IMR-90 (cell line): Measurements from ENCODE around the gene TEX53. TPM values are rescaled to one million over a fixed set of nuclear protein-coding genes. Genes with fewer than 3 reads are reported as not detected.

Source experiments
- ATAC-seq: fragments of 200-7000 bp; cut with Tn5 transposase; 2 replicates; pipeline ENCODE4 v1.9.1; 2020; ENCODE audit warnings: low read depth, mild to moderate bottlenecking, moderate library complexity
- BruUV-seq: library from RNA; stranded (reverse); fragments of 400-500 nt; replicated peaks from 2 replicates; lab custom pipeline; 2021; lab: Mats Ljungman, UMichigan
- CTCF ChIA-PET: fragments of 300-600 bp; formaldehyde crosslinking; extraction: SDS; loops from one replicate; lab custom pipeline; 2021; ENCODE audit warnings: antibody characterized with exemption; lab: Yijun Ruan, JAX
- POLR2A ChIA-PET: fragments of 300-600 bp; sonication (Branson Sonifier 250); formaldehyde crosslinking; loops from one replicate; lab custom pipeline; 2022; ENCODE audit warnings: antibody characterized with exemption; ENCODE audit not compliant: unreplicated experiment; lab: Charles Lee
- DNase-seq: peaks from one replicate; pipeline ENCODE4 v3.0.0; 2013
- H2AFZ ChIP-seq: replicated peaks from 2 replicates; pipeline ENCODE3; 2013; ENCODE audit warnings: low read length, mild to moderate bottlenecking; ENCODE audit not compliant: poor library complexity
- H2AK5ac ChIP-seq: 2 replicates; pipeline ENCODE4 v1.6.1; 2013; ENCODE audit warnings: low read depth, low read length, inconsistent platforms
- H2AK9ac ChIP-seq: replicated peaks from 2 replicates; pipeline ENCODE3; 2013; ENCODE audit warnings: mild to moderate bottlenecking, low read depth, low read length, moderate library complexity; ENCODE audit not compliant: poor library complexity
- H2BK120ac ChIP-seq: 2 replicates; pipeline ENCODE4 v1.6.1; 2013; ENCODE audit warnings: low read depth, low read length, inconsistent platforms
- H2BK15ac ChIP-seq: 3 replicates; pipeline ENCODE4 v1.6.1; 2013; ENCODE audit warnings: low read depth, low read length, inconsistent platforms
- H2BK20ac ChIP-seq: 2 replicates; pipeline ENCODE4 v1.6.1; 2013; ENCODE audit warnings: low read depth, mild to moderate bottlenecking, inconsistent platforms, low read length, moderate library complexity
- H2BK5ac ChIP-seq: 2 replicates; pipeline ENCODE4 v1.6.1; 2013; ENCODE audit warnings: mild to moderate bottlenecking, low read depth, low read length, inconsistent platforms; ENCODE audit not compliant: poor library complexity, severe bottlenecking
- H3K14ac ChIP-seq: replicated peaks from 2 replicates; pipeline ENCODE4 v1.6.1; 2013; ENCODE audit warnings: low read depth, low read length, inconsistent platforms
- H3K18ac ChIP-seq: 2 replicates; pipeline ENCODE4 v1.6.1; 2013; ENCODE audit warnings: low read depth, low read length, control low read depth
- H3K23ac ChIP-seq: 2 replicates; pipeline ENCODE4 v1.6.1; 2013; ENCODE audit warnings: low read depth, low read length, inconsistent platforms
- H3K27ac ChIP-seq: 2 replicates; pipeline ENCODE4 v1.5.1; 2013; ENCODE audit warnings: mild to moderate bottlenecking, control low read depth, low read length; ENCODE audit not compliant: insufficient read depth
- H3K27me3 ChIP-seq: 2 replicates; pipeline ENCODE4 v1.6.1; 2013; ENCODE audit warnings: low read length; ENCODE audit not compliant: control insufficient read depth, insufficient read depth
- H3K36me3 ChIP-seq: 2 replicates; pipeline ENCODE4 v1.6.1; 2013; ENCODE audit warnings: low read length, mixed read lengths; ENCODE audit not compliant: control insufficient read depth, insufficient read depth
- H3K4ac ChIP-seq: 2 replicates; pipeline ENCODE4 v1.6.1; 2013; ENCODE audit warnings: low read depth, low read length, inconsistent platforms
- H3K4me1 ChIP-seq: 2 replicates; pipeline ENCODE4 v1.6.1; 2013; ENCODE audit warnings: low read length, mixed read lengths; ENCODE audit not compliant: control insufficient read depth, insufficient read depth
- H3K4me2 ChIP-seq: 2 replicates; pipeline ENCODE4 v1.6.1; 2013; ENCODE audit warnings: low read depth, mild to moderate bottlenecking, control low read depth, low read length, moderate library complexity
- H3K4me3 ChIP-seq: 2 replicates; pipeline ENCODE4 v1.5.1; 2013; ENCODE audit warnings: low read depth, mild to moderate bottlenecking, control low read depth, low read length, moderate library complexity; ENCODE audit not compliant: insufficient read depth
- H3K56ac ChIP-seq: 2 replicates; pipeline ENCODE4 v1.6.1; 2013; ENCODE audit warnings: low read length, inconsistent platforms; ENCODE audit not compliant: insufficient read depth; ENCODE audit errors: extremely low read depth
- H3K79me1 ChIP-seq, 2 experiments: 2 replicates each; pipeline ENCODE4 v1.6.1; 2013; ENCODE audit warnings: low read length in 2 of 2, inconsistent platforms in 1 of 2, low read depth in 1 of 2
- H3K9ac ChIP-seq: 2 replicates; pipeline ENCODE4 v1.6.1; 2013; ENCODE audit warnings: low read depth, low read length, control low read depth
- H3K9me1 ChIP-seq: 2 replicates; pipeline ENCODE4 v1.6.1; 2013; ENCODE audit warnings: low read length, inconsistent platforms; ENCODE audit not compliant: insufficient read depth
- H3K9me3 ChIP-seq: 2 replicates; pipeline ENCODE4 v1.6.1; 2013; ENCODE audit warnings: low read length; ENCODE audit not compliant: control insufficient read depth, insufficient read depth
- H4K20me1 ChIP-seq: 2 replicates; pipeline ENCODE4 v1.6.1; 2013; ENCODE audit warnings: low read length, inconsistent platforms; ENCODE audit not compliant: insufficient read depth
- H4K5ac ChIP-seq: 2 replicates; pipeline ENCODE4 v1.6.1; 2013; ENCODE audit warnings: mild to moderate bottlenecking, low read depth, low read length, control low read depth
- H4K8ac ChIP-seq, 2 experiments: 2 replicates each; pipeline ENCODE4 v1.6.1; 2013; ENCODE audit warnings: low read depth in 2 of 2, low read length in 2 of 2, control low read depth in 1 of 2, inconsistent platforms in 1 of 2
- H4K91ac ChIP-seq: 2 replicates; pipeline ENCODE4 v1.6.1; 2013; ENCODE audit warnings: low read depth, low read length, inconsistent platforms; ENCODE audit not compliant: insufficient read depth
- BHLHE40 ChIP-seq: fragments of 150-350 bp; IDR thresholded peaks from 2 replicates; pipeline ENCODE4 v1.6.1; 2016; ENCODE audit warnings: mild to moderate bottlenecking, low read depth, low read length
- NFE2L2 ChIP-seq: fragments of 150-350 bp; IDR thresholded peaks from 2 replicates; pipeline ENCODE4 v1.6.1; 2016; ENCODE audit warnings: low read depth, mild to moderate bottlenecking, low read length
- POLR2A ChIP-seq: IDR thresholded peaks from 2 replicates; pipeline ENCODE4 v1.6.1; 2012; ENCODE audit warnings: mild to moderate bottlenecking, low read depth, low read length
- WGBS, 2 experiments: methylation state at CpG; one replicate each; pipeline versions ENCODE4 v1.1.5 to v1.1.7; 2013; ENCODE audit warnings: missing lambda C conversion rate in 2 of 2; ENCODE audit not compliant: insufficient read length in 1 of 2; ENCODE audit errors: extremely low coverage in 2 of 2; 5-methylcytosine and 5-hydroxymethylcytosine counted together
- dilution Hi-C: fragments of 300-500 bp; cut with HindIII; formaldehyde crosslinking; loops from one replicate; pipeline ENCODE4 v1.14.3; 2018; ENCODE audit warnings: low sequenced_read_pairs; ENCODE audit not compliant: unreplicated experiment
- in situ Hi-C: fragments of 300-500 bp; cut with MboI; formaldehyde crosslinking; loops from 3 replicates; pipeline ENCODE4 v1.14.3; 2019; ENCODE audit warnings: low sequenced_read_pairs, inconsistent platforms, mixed read lengths
- intact Hi-C: fragments of 100-400 bp; cut with micrococcal nuclease; formaldehyde crosslinking; loops from 2 replicates; pipeline ENCODE4 v1.10.0; 2022
- polyA plus RNA-seq, 3 experiments: library from polyadenylated mRNA; depleted of rRNA; stranded (reverse); fragments of >200 nt; gene quantifications; 2 replicates each; pipeline ENCODE4 v1.2.3, GENCODE V29; 2012; ENCODE audit warnings: low replicate concordance in 1 of 3
- total RNA-seq: library from RNA; depleted of rRNA; stranded (reverse); fragments of >200 nt; gene quantifications from 2 replicates; pipeline ENCODE4 v1.2.3, GENCODE V29; 2012

The TEX53 gene
- total and polyA plus RNA-seq, 2 of the 4 experiments (the other 2 are of a cell fraction), result not detected

GRCh38 chr9:114614373-114614772, 43.2 kb downstream of the TEX53 start:
- WGBS, 2 experiments, result no CpG with 5 or more reads among the region's 3 CpGs
- Histone ChIP-seq H2BK120ac (no peak overlapping the region), H2AK5ac (no peak overlapping the region), H3K18ac (no peak overlapping the region), H3K4me3 (no peak overlapping the region), H4K5ac (no peak overlapping the region), H3K27ac (no peak overlapping the region), H3K36me3 (peaks cover 3% of the 10 kb centered on the region; the same call in 1 of the 2 replicates), H4K91ac (no peak overlapping the region), H3K9me1 (peaks cover 14% of the 10 kb centered on the region), H3K9me3 (no peaks in the 10 kb centered on the region), H4K8ac (no peak overlapping the region), H3K9ac (no peak overlapping the region), H4K20me1 (no peaks in the 10 kb centered on the region; the same call in 1 of the 2 replicates), H3K14ac (no peak overlapping the region), H3K4ac (no peak overlapping the region), H2AK9ac (no peak overlapping the region), H3K79me1 (peaks cover 19 to 32% of the 10 kb centered on the region in 2 experiments), H2BK5ac (no peak overlapping the region), H3K56ac (no peak overlapping the region), H2AFZ (no peak overlapping the region), H2BK15ac (no peak overlapping the region), H3K4me1 (peaks cover 18% of the 10 kb centered on the region), H2BK20ac (no peak overlapping the region), H3K27me3 (no peaks in the 10 kb centered on the region), H3K4me2 (no peak overlapping the region), H3K23ac (no peak overlapping the region)
- intact Hi-C loops (loop anchor here (5.0 kb wide), 1 partner anchor 127 kb away; no protein-coding TSS in a partner anchor), dilution Hi-C loops (no loop called here), in situ Hi-C loops (no loop called here)
- ATAC-seq, result no peak
- TF ChIP-seq POLR2A (no peak), NFE2L2 (no peak), BHLHE40 (no peak)
- ChIA-PET POLR2A (no interaction called here), CTCF (no interaction called here)
- no peak for DNase-seq
- BruUV-seq, result no TSS peak
